BE2C (cell line): ENCODE measurements around the gene GABRD.

Experiments
- DNase-seq: peaks from one replicate; pipeline ENCODE4 v3.0.0-alpha.2; 2020
- H3K27me3 ChIP-seq: fragments of 250-450 bp; sonication (Bioruptor Pico); 2 replicates; pipeline ENCODE4 v1.5.1; 2020; ENCODE audit warnings: mild to moderate bottlenecking
- H3K36me3 ChIP-seq: fragments of 250-450 bp; sonication (Bioruptor Pico); 2 replicates; pipeline ENCODE4 v1.5.1; 2020; ENCODE audit warnings: mild to moderate bottlenecking
- H3K4me1 ChIP-seq: fragments of 250-450 bp; sonication (Bioruptor Pico); 2 replicates; pipeline ENCODE4 v1.5.1; 2020
- H3K4me3 ChIP-seq: 2 replicates; pipeline ENCODE4 v1.5.1; 2011; ENCODE audit warnings: low read depth, low read length
- H3K9me3 ChIP-seq: fragments of 250-450 bp; sonication (Bioruptor Pico); 2 replicates; pipeline ENCODE4 v1.5.1; 2020
- CTCF ChIP-seq: IDR thresholded peaks from 2 replicates; pipeline ENCODE4 v1.5.1; 2012; ENCODE audit warnings: mild to moderate bottlenecking, low read depth, low read length

GABRD gene

GRCh38 chr1:2019571-2020309 is 595 bp downstream of the GABRD start:
- Histone ChIP-seq H3K4me1 (no peaks in the 10 kb centered on the region), H3K27me3 (peaks cover 97% of the 10 kb centered on the region), H3K4me3 (no peak overlapping the region), H3K9me3 (no peaks in the 10 kb centered on the region), H3K36me3 (no peaks in the 10 kb centered on the region)
- no peak for TF ChIP-seq CTCF
- no peak for DNase-seq

- Histone ChIP-seq H3K4me1 (no peaks in the 10 kb centered on the region), H3K4me3 (no peak overlapping the region), H3K27me3 (peaks cover 97% of the 10 kb centered on the region), H3K9me3 (no peaks in the 10 kb centered on the region), H3K36me3 (no peaks in the 10 kb centered on the region)
- TF ChIP-seq CTCF: no peak
- no peak for DNase-seq
Measured at GRCh38 chr1:2020310-2020655, 1.1 kb downstream of the GABRD start.

GRCh38 chr1:2021550-2021949 is 2.4 kb downstream of the GABRD start:
- Histone ChIP-seq H3K4me1 (no peaks in the 10 kb centered on the region), H3K27me3 (peaks cover 96% of the 10 kb centered on the region), H3K9me3 (no peaks in the 10 kb centered on the region), H3K4me3 (no peak overlapping the region), H3K36me3 (no peaks in the 10 kb centered on the region)
- DNase-seq: no peak
- no peak for TF ChIP-seq CTCF

- Histone ChIP-seq H3K9me3 (no peaks in the 10 kb centered on the region), H3K27me3 (peaks cover 90% of the 10 kb centered on the region), H3K4me3 (no peak overlapping the region), H3K4me1 (no peaks in the 10 kb centered on the region), H3K36me3 (no peaks in the 10 kb centered on the region)
- DNase-seq: no peak
- TF ChIP-seq CTCF: no peak
Measured at GRCh38 chr1:2022063-2022770, 3.1 kb downstream of the GABRD start.

- TF ChIP-seq CTCF: no peak
- DNase-seq: no peak
- Histone ChIP-seq H3K4me3 (no peak overlapping the region), H3K9me3 (no peaks in the 10 kb centered on the region), H3K36me3 (no peaks in the 10 kb centered on the region), H3K4me1 (no peaks in the 10 kb centered on the region), H3K27me3 (peaks cover 83% of the 10 kb centered on the region)
Measured at GRCh38 chr1:2023187-2023586, 4.0 kb downstream of the GABRD start.

GRCh38 chr1:2024451-2024850 is 5.3 kb downstream of the GABRD start:
- Histone ChIP-seq H3K9me3 (no peaks in the 10 kb centered on the region), H3K4me3 (no peak overlapping the region), H3K27me3 (peaks cover 78% of the 10 kb centered on the region), H3K4me1 (no peaks in the 10 kb centered on the region), H3K36me3 (no peaks in the 10 kb centered on the region)
- TF ChIP-seq CTCF: no peak
- DNase-seq: no peak
